CD14-positive monocyte (primary cell): ENCODE measurements around the gene TMOD1. TPM values are rescaled to one million over a fixed set of nuclear protein-coding genes. Genes with fewer than 3 reads are reported as not detected.

Experiments
- DNase-seq, 3 donors: peaks; one replicate each; pipeline ENCODE4 v3.0.0-alpha.2; 2011 to 2022
- H2AFZ ChIP-seq: 2 replicates; pipeline ENCODE4 v1.6.0; 2012; ENCODE audit warnings: mild to moderate bottlenecking, low read depth, low read length, inconsistent platforms; ENCODE audit not compliant: insufficient read depth, poor library complexity, severe bottlenecking
- H3K27ac ChIP-seq, 2 donors: 1 replicate in 1 of 2; 2 replicates in 1 of 2; pipeline ENCODE4 v1.5.1; 2012 to 2013; ENCODE audit warnings: low read length in 2 of 2, control low read depth in 1 of 2, inconsistent platforms in 1 of 2, low read depth in 1 of 2, mild to moderate bottlenecking in 1 of 2
- H3K27me3 ChIP-seq, 2 donors: one replicate each; pipeline versions ENCODE4 v1.6.0 to v1.6.1; 2011 to 2013; ENCODE audit warnings: low read length in 2 of 2; ENCODE audit not compliant: control insufficient read depth in 2 of 2, insufficient read depth in 2 of 2
- H3K36me3 ChIP-seq, 2 donors: replicated peaks in 1 of 2; 1 replicate in 1 of 2; 2 replicates in 1 of 2; pipeline versions ENCODE4 v1.5.1 to v1.6.1; 2012 to 2013; ENCODE audit warnings: low read length in 2 of 2, control low read depth in 1 of 2, inconsistent platforms in 1 of 2, mild to moderate bottlenecking in 1 of 2; ENCODE audit not compliant: insufficient read depth in 2 of 2, control insufficient read depth in 1 of 2
- H3K4me1 ChIP-seq, 2 donors: 1 replicate in 1 of 2; 2 replicates in 1 of 2; pipeline versions ENCODE4 v1.5.1 to v1.6.1; 2012 to 2013; ENCODE audit warnings: low read length in 2 of 2, control low read depth in 1 of 2, inconsistent platforms in 1 of 2, mild to moderate bottlenecking in 1 of 2, moderate library complexity in 1 of 2; ENCODE audit not compliant: insufficient read depth in 2 of 2, control insufficient read depth in 1 of 2
- H3K4me2 ChIP-seq: replicated peaks from 2 replicates; pipeline ENCODE3; 2012; ENCODE audit warnings: low read length, moderate library complexity, mild to moderate bottlenecking; ENCODE audit not compliant: poor library complexity, severe bottlenecking; ENCODE audit errors: extremely low read depth
- H3K4me3 ChIP-seq, 3 experiments: fragments of 200-600 bp in 1 of 3; sonication (generic) in 1 of 3; replicated peaks in 1 of 3; 1 replicate in 2 of 3; 2 replicates in 1 of 3; pipeline ENCODE4 v1.5.1; 2011 to 2013; ENCODE audit warnings: low read length in 3 of 3, mild to moderate bottlenecking in 3 of 3, control low read depth in 2 of 3, low read depth in 2 of 3, inconsistent platforms in 1 of 3, moderate library complexity in 1 of 3
- H3K79me2 ChIP-seq: 2 replicates; pipeline ENCODE4 v1.6.0; 2012; ENCODE audit warnings: mild to moderate bottlenecking, control low read depth, inconsistent platforms, low read length, moderate library complexity; ENCODE audit not compliant: insufficient read depth
- H3K9ac ChIP-seq: 2 replicates; pipeline ENCODE4 v1.6.0; 2017; ENCODE audit warnings: low read length, mild to moderate bottlenecking; ENCODE audit not compliant: insufficient read depth, poor library complexity, severe bottlenecking
- H3K9me3 ChIP-seq, 2 donors: replicated peaks in 1 of 2; 1 replicate in 1 of 2; 2 replicates in 1 of 2; pipeline versions ENCODE4 v1.5.1 to v1.6.1; 2012 to 2013; ENCODE audit warnings: low read length in 2 of 2, control low read depth in 1 of 2; ENCODE audit not compliant: control insufficient read depth in 1 of 2, insufficient read depth in 1 of 2
- H4K20me1 ChIP-seq: 2 replicates; pipeline ENCODE4 v1.6.0; 2012; ENCODE audit warnings: mild to moderate bottlenecking, low read length, control low read depth, moderate library complexity; ENCODE audit not compliant: insufficient read depth
- H3K27ac Mint-ChIP-seq, 7 donors: one replicate each; pipeline ENCODE4 v1.8.0; 2020; ENCODE audit warnings: mild to moderate bottlenecking in 7 of 7, mixed read lengths in 7 of 7, moderate library complexity in 6 of 7, inconsistent platforms in 2 of 7
- H3K27me3 Mint-ChIP-seq, 3 donors: one replicate each; pipeline ENCODE4 v1.8.0; 2021 to 2022; ENCODE audit warnings: low read depth in 3 of 3, mild to moderate bottlenecking in 3 of 3, mixed read lengths in 3 of 3, moderate library complexity in 3 of 3, inconsistent platforms in 1 of 3
- H3K36me3 Mint-ChIP-seq, 2 donors: one replicate each; pipeline ENCODE4 v1.8.0; 2020; ENCODE audit warnings: mixed read lengths in 2 of 2, inconsistent platforms in 1 of 2, mild to moderate bottlenecking in 1 of 2
- H3K4me1 Mint-ChIP-seq: one replicate; pipeline ENCODE4 v1.8.0; 2020; ENCODE audit warnings: mild to moderate bottlenecking, mixed read lengths
- H3K4me3 Mint-ChIP-seq, 2 donors: one replicate each; pipeline ENCODE4 v1.8.0; 2020; ENCODE audit warnings: mild to moderate bottlenecking in 2 of 2, mixed read lengths in 2 of 2, moderate library complexity in 1 of 2
- H3K9me3 Mint-ChIP-seq, 7 donors: one replicate each; pipeline ENCODE4 v1.8.0; 2020 to 2022; ENCODE audit warnings: mixed read lengths in 7 of 7, mild to moderate bottlenecking in 6 of 7, moderate library complexity in 6 of 7, inconsistent platforms in 2 of 7
- CTCF ChIP-seq: fragments of 200-600 bp; IDR thresholded peaks from one replicate; pipeline ENCODE4 v1.8.0; 2022; ENCODE audit warnings: antibody characterized with exemption, mild to moderate bottlenecking
- WGBS: methylation state at CpG from one replicate; pipeline ENCODE4 v1.1.5; 2013; ENCODE audit warnings: missing lambda C conversion rate; ENCODE audit not compliant: insufficient coverage; 5-methylcytosine and 5-hydroxymethylcytosine counted together
- intact Hi-C, 2 donors: fragments of 100-400 bp; cut with micrococcal nuclease; formaldehyde crosslinking; loops; one replicate each; pipeline versions ENCODE4 v1.15.0 to v1.15.1; 2023
- polyA plus RNA-seq, 3 donors: library from polyadenylated mRNA; depleted of rRNA in 1 of 3; unstranded in 2 of 3; stranded (reverse) in 1 of 3; fragments of 300-500 nt in 2 of 3; fragments of >200 nt in 1 of 3; fragmentation: Illumina TruSeq in 2 of 3; gene quantifications; 1 replicate in 2 of 3; 2 replicates in 1 of 3; pipeline ENCODE4 v1.2.3, GENCODE V29; 2012 to 2021

TMOD1 gene
- polyA plus RNA-seq, 3 donors, result 0.09 to 0.81 (median 0.59) TPM

- H3K4me3 Mint-ChIP-seq, result no peak overlapping the region
- intact Hi-C loops, result no loop called here
- H3K9ac ChIP-seq, result no peak overlapping the region
- no peak overlapping the region for H3K27ac ChIP-seq
- peaks cover 68 to 83% of the 10 kb centered on the region in 2 donors for H3K36me3 Mint-ChIP-seq
- peak overlapping the region in 2 of 7 donors; percentile 1 to 48 for H3K27ac Mint-ChIP-seq
- 100% methylated on average over 2 of the region's 5 CpGs for WGBS
- H3K27me3 ChIP-seq, result no peaks in the 10 kb centered on the region
- H3K36me3 ChIP-seq, result peaks cover 90 to 99% of the 10 kb centered on the region in 2 donors
- no peaks in the 10 kb centered on the region for H3K4me1 ChIP-seq
- H3K4me2 ChIP-seq, result no peak overlapping the region
- DNase-seq, result no peak
- H3K27me3 Mint-ChIP-seq, result no peaks in the 10 kb centered on the region
- peaks cover 7% of the 10 kb centered on the region for H3K79me2 ChIP-seq
- H3K4me1 Mint-ChIP-seq, result no peaks in the 10 kb centered on the region
- H2AFZ ChIP-seq, result no peak overlapping the region
- TF ChIP-seq CTCF, result no peak
- no peaks in the 10 kb centered on the region for H4K20me1 ChIP-seq
- no peaks in the 10 kb centered on the region for H3K9me3 Mint-ChIP-seq
- H3K9me3 ChIP-seq, result no peaks in the 10 kb centered on the region
- no peak overlapping the region for H3K4me3 ChIP-seq
These were observed 146.5 kb downstream of the TMOD1 start for GRCh38 chr9:97647996-97648395.

Other genes with a start within 250 kb of the TMOD1 start
- gene CCDC180, start 194.0 kb upstream of the TMOD1 start, polyA plus RNA-seq, result 1 to 10 TPM in 1 of 3 donors, under 1 TPM in 1, not detected in 1; 0.24 to 1.3 TPM
- gene TDRD7, start 89.6 kb upstream of the TMOD1 start, polyA plus RNA-seq, result 10 to 100 TPM in 2 of 3 donors, 1 to 10 TPM in 1; 8.1 to 12.0 (median 11.1) TPM
- 10 to 100 TPM in 1 of 3 donors, 1 to 10 TPM in 2; 1.2 to 11.4 (median 2.4) TPM for gene TSTD2, start 131.7 kb downstream of the TMOD1 start, polyA plus RNA-seq
- 10 to 100 TPM in 2 of 3 donors, 1 to 10 TPM in 1; 8.9 to 15.8 (median 11.1) TPM for gene NCBP1, start 132.2 kb downstream of the TMOD1 start, polyA plus RNA-seq
- gene XPA, start 195.7 kb downstream of the TMOD1 start, polyA plus RNA-seq, result 10 to 100 TPM in 2 of 3 donors, 1 to 10 TPM in 1; 2.9 to 15.8 (median 15.4) TPM